ENCODE data around the gene GALNTL6. TPM values are rescaled to one million over a fixed set of nuclear protein-coding genes. Genes with fewer than 3 reads are reported as not detected.

GALNTL6 gene
- total and polyA plus RNA-seq, 2 donors (not counting 1 experiment from before 2014, with no cell fraction given), result not detected

DNA sequence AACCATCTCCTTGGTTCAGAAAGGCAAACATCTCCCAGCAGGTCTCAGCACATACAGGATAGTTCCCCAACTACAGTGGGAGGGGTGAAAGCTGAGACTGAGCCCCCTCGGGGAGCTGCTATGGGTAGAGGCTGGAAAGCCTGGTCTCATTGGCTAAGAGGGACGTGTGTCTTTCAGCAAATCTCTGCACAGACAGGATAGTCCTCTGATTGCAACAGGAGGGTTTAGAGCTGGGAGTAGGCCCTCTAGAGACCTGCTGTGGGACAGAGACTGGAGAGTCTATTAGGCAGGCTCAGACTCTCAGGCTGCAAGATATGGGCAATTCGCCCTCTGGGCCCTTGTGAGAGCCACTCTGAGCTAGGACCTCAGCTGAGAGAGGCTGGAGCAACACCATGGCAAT, 1083.8 kb downstream of the GALNTL6 start:
- no peak for DNase-seq (ENCODE audit: low read depth in 2 of 2)
- TF ChIP-seq, protein P1, sequence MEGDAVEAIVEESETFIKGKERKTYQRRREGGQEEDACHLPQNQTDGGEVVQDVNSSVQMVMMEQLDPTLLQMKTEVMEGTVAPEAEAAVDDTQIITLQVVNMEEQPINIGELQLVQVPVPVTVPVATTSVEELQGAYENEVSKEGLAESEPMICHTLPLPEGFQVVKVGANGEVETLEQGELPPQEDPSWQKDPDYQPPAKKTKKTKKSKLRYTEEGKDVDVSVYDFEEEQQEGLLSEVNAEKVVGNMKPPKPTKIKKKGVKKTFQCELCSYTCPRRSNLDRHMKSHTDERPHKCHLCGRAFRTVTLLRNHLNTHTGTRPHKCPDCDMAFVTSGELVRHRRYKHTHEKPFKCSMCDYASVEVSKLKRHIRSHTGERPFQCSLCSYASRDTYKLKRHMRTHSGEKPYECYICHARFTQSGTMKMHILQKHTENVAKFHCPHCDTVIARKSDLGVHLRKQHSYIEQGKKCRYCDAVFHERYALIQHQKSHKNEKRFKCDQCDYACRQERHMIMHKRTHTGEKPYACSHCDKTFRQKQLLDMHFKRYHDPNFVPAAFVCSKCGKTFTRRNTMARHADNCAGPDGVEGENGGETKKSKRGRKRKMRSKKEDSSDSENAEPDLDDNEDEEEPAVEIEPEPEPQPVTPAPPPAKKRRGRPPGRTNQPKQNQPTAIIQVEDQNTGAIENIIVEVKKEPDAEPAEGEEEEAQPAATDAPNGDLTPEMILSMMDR (conservative IDR thresholded peaks at IDR 0.05 in 1 of 2, IDR thresholded peaks at IDR 0.05 in 1 of 2; ENCODE audit: low read depth in 1 of 2, low read length in 2 of 2), result no peak
- TF ChIP-seq EZH2 (IDR thresholded peaks at IDR 0.05; ENCODE audit: low read length, missing control alignments), result no peak

DNA sequence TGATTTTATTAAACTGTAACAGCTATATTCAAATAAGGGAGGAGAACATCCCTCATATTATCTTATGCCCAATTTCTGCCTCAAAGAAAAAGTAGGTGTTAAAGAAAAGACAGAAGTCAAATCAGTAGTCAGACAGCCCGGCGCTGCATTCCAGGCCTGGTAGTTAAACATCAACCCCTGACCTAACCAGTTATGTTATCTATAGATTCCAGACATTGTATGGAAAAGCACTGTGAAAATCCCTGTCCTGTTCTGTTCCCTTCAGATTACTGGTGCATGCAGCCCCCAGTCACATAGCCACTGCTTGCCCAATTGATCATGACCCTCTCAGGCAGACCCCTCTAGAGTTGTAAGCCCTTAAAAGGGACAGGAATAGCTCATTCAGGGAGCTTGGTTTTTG, 1085.5 kb downstream of the GALNTL6 start:
- Histone ChIP-seq H3K9ac (ENCODE audit: insufficient read depth, low read length) (no peak overlapping the region), H3K36me3 (ENCODE audit: control insufficient read depth, insufficient read depth, low read length) (no peaks in the 10 kb centered on the region), H3K79me2 (ENCODE audit: control insufficient read depth, insufficient read depth, low read length) (no peaks in the 10 kb centered on the region), H3K27ac (ENCODE audit: insufficient read depth, low read length) (no peak overlapping the region), H2AFZ (ENCODE audit: low read length) (no peak overlapping the region), H3K27me3 (ENCODE audit: control insufficient read depth, insufficient read depth, low read length) (no peaks in the 10 kb centered on the region), H4K20me1 (ENCODE audit: control insufficient read depth, extremely low read depth, insufficient read depth, low read length) (no peaks in the 10 kb centered on the region), H3K4me2 (ENCODE audit: extremely low read depth, insufficient read depth, low read length) (no peak overlapping the region), H3K9me3 (ENCODE audit: control insufficient read depth, insufficient read depth, low read depth, low read length) (no peaks in the 10 kb centered on the region), H3K4me3 (replicated peaks in 1 of 4; ENCODE audit: control extremely low read depth in 1 of 4, insufficient read depth in 1 of 4, low read depth in 3 of 4, low read length in 4 of 4) (no peak overlapping the region), H3K4me1 (ENCODE audit: control insufficient read depth, extremely low read depth, insufficient read depth, low read length) (no peaks in the 10 kb centered on the region)
- no peak for DNase-seq (ENCODE audit: low read depth in 2 of 2)
- TF ChIP-seq, protein P1 (conservative IDR thresholded peaks at IDR 0.05 in 1 of 2, IDR thresholded peaks at IDR 0.05 in 1 of 2; ENCODE audit: low read depth in 1 of 2, low read length in 2 of 2), result no peak
- no peak for TF ChIP-seq EZH2 (IDR thresholded peaks at IDR 0.05; ENCODE audit: low read length, missing control alignments)

More for the DNA sequence above, 1083.8 kb downstream of the GALNTL6 start:
- H3K9ac ChIP-seq (ENCODE audit: insufficient read depth, low read length), result no peak overlapping the region
- H3K4me2 ChIP-seq (ENCODE audit: extremely low read depth, insufficient read depth, low read length), result no peak overlapping the region
- no peaks in the 10 kb centered on the region for H3K9me3 ChIP-seq (ENCODE audit: control insufficient read depth, insufficient read depth, low read depth, low read length)
- H4K20me1 ChIP-seq (ENCODE audit: control insufficient read depth, extremely low read depth, insufficient read depth, low read length), result no peaks in the 10 kb centered on the region
- H2AFZ ChIP-seq (ENCODE audit: low read length), result no peak overlapping the region
- no peak overlapping the region for H3K4me3 ChIP-seq (replicated peaks in 1 of 4; ENCODE audit: control extremely low read depth in 1 of 4, insufficient read depth in 1 of 4, low read depth in 3 of 4, low read length in 4 of 4)
- H3K79me2 ChIP-seq (ENCODE audit: control insufficient read depth, insufficient read depth, low read length), result no peaks in the 10 kb centered on the region
- H3K27me3 ChIP-seq (ENCODE audit: control insufficient read depth, insufficient read depth, low read length), result no peaks in the 10 kb centered on the region
- H3K36me3 ChIP-seq (ENCODE audit: control insufficient read depth, insufficient read depth, low read length), result no peaks in the 10 kb centered on the region
- no peak overlapping the region for H3K27ac ChIP-seq (ENCODE audit: insufficient read depth, low read length)
- H3K4me1 ChIP-seq (ENCODE audit: control insufficient read depth, extremely low read depth, insufficient read depth, low read length), result no peaks in the 10 kb centered on the region

DNA sequence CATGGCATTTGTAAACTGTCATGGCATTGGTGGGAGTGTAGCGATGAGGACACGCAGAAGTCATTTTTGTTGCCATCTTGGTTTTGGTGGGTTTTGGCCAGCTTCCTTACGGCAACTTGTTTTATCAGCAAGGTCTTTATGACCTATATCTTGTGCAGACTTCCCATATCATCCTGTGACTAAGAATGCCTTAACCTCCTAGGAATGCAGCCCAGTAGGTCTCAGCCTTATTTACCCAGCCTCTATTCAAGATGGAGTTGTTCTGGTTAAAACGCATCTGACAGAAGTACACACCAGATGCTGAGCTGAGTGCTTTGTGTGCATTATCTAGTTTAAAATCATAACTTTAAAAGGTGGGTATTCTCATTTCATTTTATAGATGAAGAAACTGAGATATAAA, 1086.7 kb downstream of the GALNTL6 start:
- Histone ChIP-seq H3K4me3 (replicated peaks in 1 of 4; ENCODE audit: control extremely low read depth in 1 of 4, insufficient read depth in 1 of 4, low read depth in 3 of 4, low read length in 4 of 4) (no peak overlapping the region), H3K9me3 (ENCODE audit: control insufficient read depth, insufficient read depth, low read depth, low read length) (no peaks in the 10 kb centered on the region), H2AFZ (ENCODE audit: low read length) (no peak overlapping the region), H4K20me1 (ENCODE audit: control insufficient read depth, extremely low read depth, insufficient read depth, low read length) (no peaks in the 10 kb centered on the region), H3K36me3 (ENCODE audit: control insufficient read depth, insufficient read depth, low read length) (no peaks in the 10 kb centered on the region), H3K4me2 (ENCODE audit: extremely low read depth, insufficient read depth, low read length) (no peak overlapping the region), H3K4me1 (ENCODE audit: control insufficient read depth, extremely low read depth, insufficient read depth, low read length) (no peaks in the 10 kb centered on the region), H3K27me3 (ENCODE audit: control insufficient read depth, insufficient read depth, low read length) (no peaks in the 10 kb centered on the region), H3K9ac (ENCODE audit: insufficient read depth, low read length) (no peak overlapping the region), H3K79me2 (ENCODE audit: control insufficient read depth, insufficient read depth, low read length) (no peaks in the 10 kb centered on the region), H3K27ac (ENCODE audit: insufficient read depth, low read length) (no peak overlapping the region)
- no peak for DNase-seq (ENCODE audit: low read depth in 2 of 2)
- no peak for TF ChIP-seq EZH2 (IDR thresholded peaks at IDR 0.05; ENCODE audit: low read length, missing control alignments)
